Measurements from ENCODE around the gene GFOD1.

Gene GFOD1

GRCh38 chr6:13355999-13356785, 131.2 kb downstream of the GFOD1 start:
- peak; percentile 98 for ATAC-seq
- Mint-ChIP-seq H3K36me3 (no peaks in the 10 kb centered on the region), H3K9me3 (no peaks in the 10 kb centered on the region), H3K27ac (peak overlapping the region; percentile 95), H3K4me1 (peaks cover 69% of the 10 kb centered on the region), H3K27me3 (no peaks in the 10 kb centered on the region), H3K4me3 (peak overlapping the region; percentile 72)

- Mint-ChIP-seq H3K4me3 (peak overlapping the region; percentile 72), H3K9me3 (no peaks in the 10 kb centered on the region), H3K27ac (peak overlapping the region; percentile 95), H3K4me1 (peaks cover 60% of the 10 kb centered on the region), H3K27me3 (no peaks in the 10 kb centered on the region), H3K36me3 (no peaks in the 10 kb centered on the region)
- ATAC-seq = peak; percentile 80
Observed at GRCh38 chr6:13355043-13355945, 132.1 kb downstream of the GFOD1 start.

GRCh38 chr6:13354331-13355042, 132.9 kb downstream of the GFOD1 start:
- Mint-ChIP-seq H3K4me1 (peaks cover 60% of the 10 kb centered on the region), H3K9me3 (no peaks in the 10 kb centered on the region), H3K27ac (peak overlapping the region; percentile 95), H3K36me3 (no peaks in the 10 kb centered on the region), H3K4me3 (no peak overlapping the region), H3K27me3 (no peaks in the 10 kb centered on the region)
- no peak for ATAC-seq

- H3K4me1 Mint-ChIP-seq = peaks cover 41% of the 10 kb centered on the region
- H3K36me3 Mint-ChIP-seq = no peaks in the 10 kb centered on the region
- no peaks in the 10 kb centered on the region for H3K9me3 Mint-ChIP-seq
- H3K4me3 Mint-ChIP-seq = no peak overlapping the region
- no peak for ATAC-seq
- H3K27me3 Mint-ChIP-seq = no peaks in the 10 kb centered on the region
- H3K27ac Mint-ChIP-seq = no peak overlapping the region
Observed at GRCh38 chr6:13352165-13352564, 135.2 kb downstream of the GFOD1 start.

- Mint-ChIP-seq H3K36me3 (no peaks in the 10 kb centered on the region), H3K4me1 (peaks cover 32% of the 10 kb centered on the region), H3K4me3 (no peak overlapping the region), H3K9me3 (no peaks in the 10 kb centered on the region), H3K27ac (no peak overlapping the region), H3K27me3 (no peaks in the 10 kb centered on the region)
- ATAC-seq = no peak
Observed at GRCh38 chr6:13351271-13351670, 136.1 kb downstream of the GFOD1 start.

GRCh38 chr6:13349811-13350506, 137.4 kb downstream of the GFOD1 start:
- Mint-ChIP-seq H3K4me1 (peaks cover 19% of the 10 kb centered on the region), H3K9me3 (no peaks in the 10 kb centered on the region), H3K27ac (no peak overlapping the region), H3K27me3 (no peaks in the 10 kb centered on the region), H3K36me3 (no peaks in the 10 kb centered on the region), H3K4me3 (no peak overlapping the region)
- no peak for ATAC-seq

- no peaks in the 10 kb centered on the region for H3K27me3 Mint-ChIP-seq
- H3K4me1 Mint-ChIP-seq = peaks cover 5% of the 10 kb centered on the region
- no peak overlapping the region for H3K4me3 Mint-ChIP-seq
- no peaks in the 10 kb centered on the region for H3K36me3 Mint-ChIP-seq
- H3K27ac Mint-ChIP-seq = no peak overlapping the region
- no peaks in the 10 kb centered on the region for H3K9me3 Mint-ChIP-seq
- ATAC-seq = no peak
Observed at GRCh38 chr6:13348334-13349113, 138.9 kb downstream of the GFOD1 start.

GRCh38 chr6:13346245-13346644, 141.2 kb downstream of the GFOD1 start:
- no peak overlapping the region for H3K27ac Mint-ChIP-seq
- ATAC-seq = no peak
- H3K9me3 Mint-ChIP-seq = peaks cover 9% of the 10 kb centered on the region
- no peak overlapping the region for H3K4me3 Mint-ChIP-seq
- no peaks in the 10 kb centered on the region for H3K27me3 Mint-ChIP-seq
- H3K4me1 Mint-ChIP-seq = no peaks in the 10 kb centered on the region
- H3K36me3 Mint-ChIP-seq = peaks cover 6% of the 10 kb centered on the region

GRCh38 chr6:13342414-13343019, 144.9 kb downstream of the GFOD1 start:
- Mint-ChIP-seq H3K27me3 (no peaks in the 10 kb centered on the region), H3K27ac (no peak overlapping the region), H3K4me3 (no peak overlapping the region), H3K36me3 (peaks cover 6% of the 10 kb centered on the region), H3K9me3 (peaks cover 9% of the 10 kb centered on the region), H3K4me1 (peaks cover 26% of the 10 kb centered on the region)
- no peak for ATAC-seq

GRCh38 chr6:13339863-13340630, 147.4 kb downstream of the GFOD1 start:
- H3K9me3 Mint-ChIP-seq = peaks cover 9% of the 10 kb centered on the region
- H3K27me3 Mint-ChIP-seq = no peaks in the 10 kb centered on the region
- ATAC-seq = no peak
- peaks cover 6% of the 10 kb centered on the region for H3K36me3 Mint-ChIP-seq
- H3K4me1 Mint-ChIP-seq = peaks cover 33% of the 10 kb centered on the region
- peak overlapping the region; percentile 18 for H3K4me3 Mint-ChIP-seq
- H3K27ac Mint-ChIP-seq = peak overlapping the region; percentile 70

GRCh38 chr6:13338038-13338437, 149.4 kb downstream of the GFOD1 start:
- Mint-ChIP-seq H3K4me3 (no peak overlapping the region), H3K9me3 (peaks cover 9% of the 10 kb centered on the region), H3K4me1 (peaks cover 33% of the 10 kb centered on the region), H3K27me3 (no peaks in the 10 kb centered on the region), H3K27ac (peak overlapping the region; percentile 66), H3K36me3 (peaks cover 6% of the 10 kb centered on the region)
- no peak for ATAC-seq

- no peaks in the 10 kb centered on the region for H3K27me3 Mint-ChIP-seq
- H3K4me3 Mint-ChIP-seq = no peak overlapping the region
- ATAC-seq = no peak
- H3K4me1 Mint-ChIP-seq = peaks cover 33% of the 10 kb centered on the region
- no peaks in the 10 kb centered on the region for H3K9me3 Mint-ChIP-seq
- no peak overlapping the region for H3K27ac Mint-ChIP-seq
- no peaks in the 10 kb centered on the region for H3K36me3 Mint-ChIP-seq
Observed at GRCh38 chr6:13336553-13336952, 150.8 kb downstream of the GFOD1 start.

GRCh38 chr6:13334953-13335352, 152.4 kb downstream of the GFOD1 start:
- ATAC-seq = no peak
- peaks cover 20% of the 10 kb centered on the region for H3K4me1 Mint-ChIP-seq
- no peak overlapping the region for H3K27ac Mint-ChIP-seq
- H3K4me3 Mint-ChIP-seq = no peak overlapping the region
- no peaks in the 10 kb centered on the region for H3K36me3 Mint-ChIP-seq
- no peaks in the 10 kb centered on the region for H3K9me3 Mint-ChIP-seq
- H3K27me3 Mint-ChIP-seq = no peaks in the 10 kb centered on the region

Data from stimulated activated memory B cell treated with anti-CD40 and anti-IgM and Interleukin-4, amounts not matched to agents 10 μg/mL and 1 μg/mL and 100 μg/mL, for 72 hours (primary cell).